Endothelial cell of umbilical vein (primary cell): ENCODE results near the gene ARID3B.

ENCODE experiments used
- CTCF ChIP-seq, 2 donors: IDR thresholded peaks; 1 replicate in 1 of 2; 2 replicates in 1 of 2; pipeline ENCODE4 v1.5.1; 2011; ENCODE audit warnings: low read length in 2 of 2, mild to moderate bottlenecking in 2 of 2, moderate library complexity in 2 of 2, control low read depth in 1 of 2, inconsistent platforms in 1 of 2, low read depth in 1 of 2; ENCODE audit not compliant: insufficient read depth in 1 of 2; ENCODE audit errors: extremely low read depth in 1 of 2
- EZH2 ChIP-seq: IDR thresholded peaks from 2 replicates; pipeline ENCODE4 v1.6.1; 2012; ENCODE audit warnings: borderline replicate concordance, low read depth, mild to moderate bottlenecking, moderate library complexity, low read length, inconsistent platforms; ENCODE audit not compliant: severe bottlenecking
- FOS ChIP-seq: IDR thresholded peaks from 2 replicates; pipeline ENCODE4 v1.6.1; 2011; ENCODE audit warnings: mild to moderate bottlenecking, low read length, moderate library complexity, borderline replicate concordance; ENCODE audit not compliant: insufficient read depth
- JUN ChIP-seq: IDR thresholded peaks from 2 replicates; pipeline ENCODE4 v1.6.1; 2011; ENCODE audit warnings: borderline replicate concordance, low read depth; ENCODE audit not compliant: insufficient read length, insufficient read depth
- POLR2A ChIP-seq: IDR thresholded peaks from 2 replicates; pipeline ENCODE4 v1.6.1; 2012; ENCODE audit warnings: low read depth, mild to moderate bottlenecking, control low read depth, low read length
- POLR2AphosphoS5 ChIP-seq: IDR thresholded peaks from 2 replicates; pipeline ENCODE4 v1.6.1; 2012; ENCODE audit warnings: low read depth, mild to moderate bottlenecking, control low read depth, low read length, moderate library complexity; ENCODE audit not compliant: insufficient read depth

GRCh38 chr15:74613089-74613952 is 72.3 kb downstream of the ARID3B start:
- no peak for TF ChIP-seq EZH2
- TF ChIP-seq POLR2A: no peak
- TF ChIP-seq POLR2AphosphoS5: no peak
- TF ChIP-seq CTCF (IDR thresholded peaks at IDR 0.05; ENCODE audit: extremely low read depth in 1 of 2, insufficient read depth in 1 of 2, low read depth in 1 of 2, low read length in 2 of 2): no peak
- TF ChIP-seq JUN: no peak
- TF ChIP-seq FOS: no peak
